HG02623 (cell line): ENCODE data around the gene TEP1.
A peak's percentile ranks its signal among the peaks of the same experiment; 100 is the strongest.
"Not testable (repeated sequence)": the region's sequence is repeated elsewhere in the genome, so short reads cannot be mapped to it uniquely, and the experiment has no call there.

Experiments used
- ATAC-seq: cut with Tn5 transposase; IDR thresholded peaks from one replicate; pipeline ENCODE4 v1.9.1; 2021; ENCODE audit warnings: moderate library complexity; ENCODE audit not compliant: unreplicated experiment

Gene TEP1

GRCh38 chr14:20412876-20413743, at the start of gene TEP1:
TEP1 (minus strand) TSS chr14:20413501; CDS start chr14:20408439, 5,062 bp downstream.
- peak; percentile 67 for ATAC-seq

- ATAC-seq = peak; percentile 91
Measured at GRCh38 chr14:20461225-20462141, 48.2 kb upstream of the TEP1 start, which contains the start of gene PIP4P1. PIP4P1 (minus strand) TSS chr14:20461434; CDS start chr14:20461325, 109 bp downstream.

- ATAC-seq = no peak
Measured at GRCh38 chr14:20460458-20461224, 47.3 kb upstream of the TEP1 start.

- no peak for ATAC-seq
Measured at GRCh38 chr14:20458031-20458789, 44.9 kb upstream of the TEP1 start.

GRCh38 chr14:20456971-20457370, 43.7 kb upstream of the TEP1 start:
- no peak for ATAC-seq

GRCh38 chr14:20455355-20456300, 42.3 kb upstream of the TEP1 start:
- peak; percentile 43 for ATAC-seq

- ATAC-seq = peak; percentile 89
Measured at GRCh38 chr14:20454516-20455354, 41.4 kb upstream of the TEP1 start, which contains the start of the genes APEX1 and OSGEP. APEX1 (plus strand) TSS chr14:20455226; CDS start chr14:20455646, 420 bp downstream. OSGEP (minus strand) TSS chr14:20454812; CDS start chr14:20454683, 129 bp downstream.

GRCh38 chr14:20452831-20453230, 39.5 kb upstream of the TEP1 start:
- not testable (repeated sequence) for ATAC-seq

GRCh38 chr14:20446889-20447288, 33.6 kb upstream of the TEP1 start:
- no peak for ATAC-seq

- ATAC-seq = not testable (repeated sequence)
Measured at GRCh38 chr14:20443650-20444049, 30.3 kb upstream of the TEP1 start.

- ATAC-seq = no peak
Measured at GRCh38 chr14:20441461-20441860, 28.2 kb upstream of the TEP1 start.

- peak; percentile 72 for ATAC-seq
Measured at GRCh38 chr14:20440882-20441281, 27.6 kb upstream of the TEP1 start.

GRCh38 chr14:20440465-20440864, 27.2 kb upstream of the TEP1 start:
- ATAC-seq = no peak

GRCh38 chr14:20438664-20439063, 25.4 kb upstream of the TEP1 start:
- ATAC-seq = no peak

- ATAC-seq = no peak
Measured at GRCh38 chr14:20436363-20436755, 23.1 kb upstream of the TEP1 start.

GRCh38 chr14:20435582-20436362, 22.5 kb upstream of the TEP1 start, which contains the start of gene KLHL33:
KLHL33 (minus strand) TSS chr14:20436166; CDS start chr14:20435811, 355 bp downstream.
- no peak for ATAC-seq
